Measurements from ENCODE around the gene FGGY. TPM values are rescaled to one million over a fixed set of nuclear protein-coding genes. Genes with fewer than 3 reads are reported as not detected.

FGGY gene
- total and polyA plus RNA-seq, 5 donors: 10.0 to 20.5 (median 19.9) TPM

GRCh38 chr1:59539961-59540681 is 243.2 kb downstream of the FGGY start:
- ATAC-seq (no peak), DNase-seq (no peak)
- H3K27me3 ChIP-seq (ENCODE audit: control insufficient read depth, insufficient read depth): no peaks in the 10 kb centered on the region
- intact Hi-C loops (cut with DNase I): no loop called here
- no peak overlapping the region for H3K4me3 ChIP-seq (ENCODE audit: low read length)
- H3K4me1 ChIP-seq (ENCODE audit: control insufficient read depth, insufficient read depth, low read length): no peaks in the 10 kb centered on the region
- 87% methylated on average over 5 of the region's 5 CpGs for WGBS
- no peak overlapping the region for H3K27ac ChIP-seq (ENCODE audit: low read length)
- no peaks in the 10 kb centered on the region for H3K9me3 ChIP-seq (ENCODE audit: control insufficient read depth, low read length)

- Histone ChIP-seq H3K4me1 (ENCODE audit: control insufficient read depth, insufficient read depth, low read length) (no peaks in the 10 kb centered on the region), H3K27me3 (ENCODE audit: control insufficient read depth, insufficient read depth) (no peaks in the 10 kb centered on the region), H3K27ac (ENCODE audit: low read length) (no peak overlapping the region), H3K9me3 (ENCODE audit: control insufficient read depth, low read length) (no peaks in the 10 kb centered on the region), H3K4me3 (ENCODE audit: low read length) (no peak overlapping the region)
- 89% methylated on average over 2 of the region's 2 CpGs for WGBS
- DNase-seq (no peak), ATAC-seq (no peak)
- intact Hi-C loops (cut with DNase I): no loop called here
Observed at GRCh38 chr1:59541161-59541560, 244.3 kb downstream of the FGGY start.

- no peak for DNase-seq
- intact Hi-C loops (cut with DNase I): no loop called here
- ATAC-seq: peak in 1 of 2 donors; percentile 37
- WGBS: 82% methylated on average over 3 of the region's 3 CpGs
- Histone ChIP-seq H3K27ac (ENCODE audit: low read length) (no peak overlapping the region), H3K4me1 (ENCODE audit: control insufficient read depth, insufficient read depth, low read length) (no peaks in the 10 kb centered on the region), H3K9me3 (ENCODE audit: control insufficient read depth, low read length) (no peaks in the 10 kb centered on the region), H3K27me3 (ENCODE audit: control insufficient read depth, insufficient read depth) (no peaks in the 10 kb centered on the region), H3K4me3 (ENCODE audit: low read length) (no peak overlapping the region)
Observed at GRCh38 chr1:59541891-59542290, 245.0 kb downstream of the FGGY start.

- 43% methylated on average over 5 of the region's 5 CpGs for WGBS
- Histone ChIP-seq H3K27me3 (ENCODE audit: control insufficient read depth, insufficient read depth) (no peaks in the 10 kb centered on the region), H3K27ac (ENCODE audit: low read length) (no peak overlapping the region), H3K9me3 (ENCODE audit: control insufficient read depth, low read length) (no peaks in the 10 kb centered on the region), H3K4me1 (ENCODE audit: control insufficient read depth, insufficient read depth, low read length) (no peaks in the 10 kb centered on the region), H3K4me3 (ENCODE audit: low read length) (no peak overlapping the region)
- intact Hi-C loops (cut with DNase I): no loop called here
- ATAC-seq: no peak
- DNase-seq: no peak
Observed at GRCh38 chr1:59543211-59543668, 246.3 kb downstream of the FGGY start.

GRCh38 chr1:59544615-59545293 is 247.9 kb downstream of the FGGY start:
- ATAC-seq: no peak
- Histone ChIP-seq H3K27me3 (ENCODE audit: control insufficient read depth, insufficient read depth) (no peaks in the 10 kb centered on the region), H3K9me3 (ENCODE audit: control insufficient read depth, low read length) (no peaks in the 10 kb centered on the region), H3K27ac (ENCODE audit: low read length) (no peak overlapping the region), H3K4me1 (ENCODE audit: control insufficient read depth, insufficient read depth, low read length) (no peaks in the 10 kb centered on the region), H3K4me3 (ENCODE audit: low read length) (no peak overlapping the region)
- WGBS: 95% methylated on average over 3 of the region's 3 CpGs
- intact Hi-C loops (cut with DNase I): no loop called here
- no peak for DNase-seq

GRCh38 chr1:59545830-59546229 is 248.9 kb downstream of the FGGY start:
- 82% methylated on average over 2 of the region's 2 CpGs for WGBS
- DNase-seq: no peak
- intact Hi-C loops (cut with DNase I): no loop called here
- H3K27me3 ChIP-seq (ENCODE audit: control insufficient read depth, insufficient read depth): no peaks in the 10 kb centered on the region
- no peak overlapping the region for H3K4me3 ChIP-seq (ENCODE audit: low read length)
- H3K4me1 ChIP-seq (ENCODE audit: control insufficient read depth, insufficient read depth, low read length): no peaks in the 10 kb centered on the region
- H3K27ac ChIP-seq (ENCODE audit: low read length): no peak overlapping the region
- no peaks in the 10 kb centered on the region for H3K9me3 ChIP-seq (ENCODE audit: control insufficient read depth, low read length)
- no peak for ATAC-seq

- WGBS: 87% methylated on average over 5 of the region's 5 CpGs
- no peaks in the 10 kb centered on the region for H3K27me3 ChIP-seq (ENCODE audit: control insufficient read depth, insufficient read depth)
- no peaks in the 10 kb centered on the region for H3K9me3 ChIP-seq (ENCODE audit: control insufficient read depth, low read length)
- DNase-seq (no peak), ATAC-seq (no peak)
- no peak overlapping the region for H3K27ac ChIP-seq (ENCODE audit: low read length)
- intact Hi-C loops (cut with DNase I): no loop called here
- H3K4me3 ChIP-seq (ENCODE audit: low read length): no peak overlapping the region
- H3K4me1 ChIP-seq (ENCODE audit: control insufficient read depth, insufficient read depth, low read length): no peaks in the 10 kb centered on the region
Observed at GRCh38 chr1:59549066-59549837, 252.4 kb downstream of the FGGY start.

- intact Hi-C loops (cut with DNase I): no loop called here
- Histone ChIP-seq H3K4me1 (ENCODE audit: control insufficient read depth, insufficient read depth, low read length) (no peaks in the 10 kb centered on the region), H3K4me3 (ENCODE audit: low read length) (no peak overlapping the region), H3K27ac (ENCODE audit: low read length) (peak overlapping the region; percentile 57), H3K9me3 (ENCODE audit: control insufficient read depth, low read length) (no peaks in the 10 kb centered on the region), H3K27me3 (ENCODE audit: control insufficient read depth, insufficient read depth) (no peaks in the 10 kb centered on the region)
- DNase-seq (peak; percentile 33 to 41 (median 33)), ATAC-seq (peak; percentile 19 to 45)
- 52% methylated on average over 3 of the region's 3 CpGs for WGBS
Observed at GRCh38 chr1:59549903-59550302, 253.0 kb downstream of the FGGY start.

GRCh38 chr1:59552007-59552406 is 255.1 kb downstream of the FGGY start:
- intact Hi-C loops (cut with DNase I): no loop called here
- 65% methylated on average over 3 of the region's 3 CpGs for WGBS
- no peak overlapping the region for H3K27ac ChIP-seq (ENCODE audit: low read length)

GRCh38 chr1:59553371-59553770 is 256.5 kb downstream of the FGGY start:
- no peak overlapping the region for H3K27ac ChIP-seq (ENCODE audit: low read length)
- H3K4me3 ChIP-seq (ENCODE audit: low read length): no peak overlapping the region
- H3K4me1 ChIP-seq (ENCODE audit: control insufficient read depth, insufficient read depth, low read length): no peaks in the 10 kb centered on the region
- H3K9me3 ChIP-seq (ENCODE audit: control insufficient read depth, low read length): no peaks in the 10 kb centered on the region
- H3K27me3 ChIP-seq (ENCODE audit: control insufficient read depth, insufficient read depth): no peaks in the 10 kb centered on the region
- DNase-seq (no peak), ATAC-seq (no peak)
- 85% methylated on average over 4 of the region's 4 CpGs for WGBS
- intact Hi-C loops (cut with DNase I): no loop called here

More at GRCh38 chr1:59552007-59552406, 255.1 kb downstream of the FGGY start:
- no peak for ATAC-seq
- DNase-seq: peak in 2 of 3 donors; percentile 37 to 49
- no peaks in the 10 kb centered on the region for H3K4me1 ChIP-seq (ENCODE audit: control insufficient read depth, insufficient read depth, low read length)
- no peaks in the 10 kb centered on the region for H3K27me3 ChIP-seq (ENCODE audit: control insufficient read depth, insufficient read depth)
- no peak overlapping the region for H3K4me3 ChIP-seq (ENCODE audit: low read length)
- H3K9me3 ChIP-seq (ENCODE audit: control insufficient read depth, low read length): no peaks in the 10 kb centered on the region

Measured in right cardiac atrium (tissue), 5 donors.